GM18505 (cell line): ENCODE results near the gene LIX1.

Experiments
- ATAC-seq: cut with Tn5 transposase; IDR thresholded peaks from one replicate; pipeline ENCODE4 v1.9.1; 2021; ENCODE audit not compliant: unreplicated experiment
- POLR2A ChIP-seq: IDR thresholded peaks from 4 replicates; pipeline ENCODE4 v1.6.1; 2011; ENCODE audit warnings: borderline replicate concordance; ENCODE audit not compliant: insufficient read depth, insufficient read length; ENCODE audit errors: extremely low read depth

Gene LIX1

DNA sequence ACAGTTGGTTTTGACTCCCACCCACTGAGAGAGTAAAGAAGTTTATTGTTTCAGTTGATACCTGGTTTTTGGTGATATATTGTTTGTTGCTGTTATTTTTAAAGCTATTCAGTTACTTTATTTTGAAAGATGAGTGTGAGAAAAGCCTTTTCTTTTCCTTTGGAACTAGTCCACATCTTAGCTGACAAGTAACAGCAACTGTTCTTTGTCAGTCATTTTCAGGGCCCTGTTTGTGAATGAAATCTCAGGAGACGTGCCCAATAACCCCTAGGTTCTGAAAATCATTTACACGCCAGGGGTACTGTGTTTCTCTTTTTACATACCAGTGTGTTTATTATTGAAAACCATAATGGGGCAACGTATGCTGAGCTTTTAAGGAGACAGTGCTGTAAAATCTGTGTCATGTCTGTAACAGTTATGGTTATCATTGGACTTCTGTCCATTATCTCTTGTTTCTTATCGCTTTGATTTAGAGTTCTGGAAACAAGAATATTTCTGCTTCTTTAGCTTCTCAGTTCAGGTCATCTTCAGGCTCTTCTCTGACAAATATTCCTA lies 75.0 kb downstream of the LIX1 start:
- TF ChIP-seq POLR2A, result no peak
- ATAC-seq, result no peak

DNA sequence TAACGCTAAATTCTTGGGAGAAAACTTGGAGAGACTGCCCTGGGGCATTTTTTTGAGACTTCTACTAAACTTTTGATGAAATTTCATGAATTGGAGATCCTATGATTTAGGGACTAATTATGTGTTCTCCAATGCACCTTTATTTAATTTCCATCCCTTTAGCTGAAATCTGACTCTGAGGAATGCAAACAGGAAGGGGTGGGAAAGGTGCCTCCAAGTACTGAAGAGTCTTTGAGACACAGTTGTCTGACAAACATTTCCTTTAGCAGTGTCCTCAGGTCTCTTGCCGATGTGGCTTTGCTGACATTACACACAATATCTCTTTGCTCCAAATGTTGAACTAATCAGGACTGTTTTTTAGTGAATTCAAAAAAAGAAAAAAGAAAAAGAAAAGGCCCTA lies 76.9 kb downstream of the LIX1 start:
- ATAC-seq, result no peak
- no peak for TF ChIP-seq POLR2A

DNA sequence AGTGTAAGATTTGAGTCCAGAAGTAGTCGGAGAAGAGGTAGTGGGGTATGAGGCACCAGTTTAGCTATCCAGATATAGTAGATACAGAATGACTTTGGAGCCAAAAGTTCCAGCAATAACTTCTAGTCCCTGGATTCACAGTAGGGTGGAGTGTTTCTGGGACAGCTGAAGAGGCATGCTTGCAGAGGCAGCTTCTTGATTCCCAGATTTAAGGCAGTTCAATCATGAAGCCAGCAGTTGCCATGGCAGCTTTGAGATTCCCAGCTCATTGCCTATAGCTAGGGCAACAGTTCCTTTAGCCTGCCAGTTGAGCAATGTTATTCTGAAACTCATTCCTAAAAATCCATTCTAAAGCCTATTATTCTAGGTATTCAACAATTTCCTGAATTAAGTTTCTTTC lies 79.2 kb downstream of the LIX1 start:
- ATAC-seq, result no peak
- TF ChIP-seq POLR2A, result no peak

DNA sequence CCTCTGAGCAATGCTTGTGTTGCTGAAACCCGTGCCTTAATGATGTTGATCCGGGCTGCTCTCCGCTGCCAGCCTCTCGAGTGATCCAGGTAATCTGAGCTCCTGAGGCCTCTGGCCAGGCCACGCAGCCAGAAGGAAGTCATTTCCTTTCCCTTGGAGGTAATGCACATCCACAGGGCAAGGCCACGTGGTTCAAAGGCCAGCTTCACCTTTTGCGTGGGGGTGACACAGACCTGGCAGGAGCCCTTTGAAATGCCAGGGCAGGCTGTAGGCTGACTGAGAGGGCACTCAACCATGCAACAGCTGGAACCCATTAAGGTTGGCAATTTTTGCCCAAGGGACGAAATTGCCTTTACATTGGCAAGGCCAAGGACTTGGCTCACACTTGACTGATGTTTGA lies 80.4 kb downstream of the LIX1 start:
- no peak for ATAC-seq
- TF ChIP-seq POLR2A, result no peak

DNA sequence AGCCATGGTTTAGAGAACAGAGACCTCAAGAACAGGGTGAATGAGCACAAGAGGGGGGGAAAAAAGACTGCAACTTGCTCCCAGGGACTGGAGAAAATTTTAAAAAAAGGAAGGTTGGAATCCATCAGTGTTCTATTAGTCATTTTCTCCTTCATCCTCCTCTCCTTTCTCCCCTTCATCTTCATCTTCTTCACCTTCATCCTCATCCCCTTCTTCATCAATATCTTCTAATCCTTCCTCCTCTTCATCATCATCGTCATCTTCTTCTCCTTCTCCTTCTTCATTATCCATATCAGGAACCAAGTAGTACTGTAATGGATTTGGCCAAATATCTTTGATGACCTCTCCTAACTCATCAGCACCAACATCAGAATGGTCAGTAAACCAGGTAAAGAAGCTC lies 86.1 kb downstream of the LIX1 start:
- no peak for ATAC-seq
- no peak for TF ChIP-seq POLR2A

DNA sequence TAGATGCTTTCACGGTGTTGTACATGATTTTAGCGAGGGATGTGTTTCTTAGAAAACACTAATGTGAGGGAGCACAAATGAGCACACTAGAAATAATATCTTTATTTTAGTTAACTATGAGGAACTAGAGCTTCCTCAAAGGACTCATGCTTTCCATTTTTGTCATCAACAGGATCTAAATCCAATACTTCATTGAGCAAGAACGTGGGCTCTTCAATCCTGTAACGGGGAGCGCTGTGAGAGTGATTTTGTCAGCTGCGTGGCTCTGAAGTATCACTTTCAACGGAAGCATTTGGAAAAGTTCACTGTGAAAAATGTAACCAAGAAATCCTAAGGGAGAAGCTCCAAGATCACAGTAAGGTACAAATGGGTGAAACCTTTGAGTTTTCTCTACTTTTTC lies 93.2 kb downstream of the LIX1 start:
- TF ChIP-seq POLR2A, result no peak
- ATAC-seq, result no peak

DNA sequence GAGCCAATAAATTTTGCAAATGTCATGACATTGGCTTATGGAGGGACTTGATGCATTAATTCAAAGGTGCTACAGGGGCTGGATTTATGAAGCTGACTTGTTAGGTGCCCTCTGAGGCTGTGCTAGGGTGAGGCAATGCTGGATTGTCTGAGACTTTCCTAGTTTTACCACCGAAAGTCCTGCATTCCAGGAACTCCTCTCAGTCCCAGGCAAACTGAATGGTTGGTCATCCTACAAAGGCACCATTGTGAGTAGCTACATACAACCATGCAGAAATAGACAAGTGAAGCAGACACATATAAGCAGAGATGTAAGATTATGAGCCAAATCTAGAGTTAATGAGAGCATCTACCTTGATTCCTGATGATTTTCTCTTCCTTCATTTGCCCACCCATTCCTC lies 95.3 kb downstream of the LIX1 start:
- no peak for ATAC-seq
- TF ChIP-seq POLR2A, result no peak

DNA sequence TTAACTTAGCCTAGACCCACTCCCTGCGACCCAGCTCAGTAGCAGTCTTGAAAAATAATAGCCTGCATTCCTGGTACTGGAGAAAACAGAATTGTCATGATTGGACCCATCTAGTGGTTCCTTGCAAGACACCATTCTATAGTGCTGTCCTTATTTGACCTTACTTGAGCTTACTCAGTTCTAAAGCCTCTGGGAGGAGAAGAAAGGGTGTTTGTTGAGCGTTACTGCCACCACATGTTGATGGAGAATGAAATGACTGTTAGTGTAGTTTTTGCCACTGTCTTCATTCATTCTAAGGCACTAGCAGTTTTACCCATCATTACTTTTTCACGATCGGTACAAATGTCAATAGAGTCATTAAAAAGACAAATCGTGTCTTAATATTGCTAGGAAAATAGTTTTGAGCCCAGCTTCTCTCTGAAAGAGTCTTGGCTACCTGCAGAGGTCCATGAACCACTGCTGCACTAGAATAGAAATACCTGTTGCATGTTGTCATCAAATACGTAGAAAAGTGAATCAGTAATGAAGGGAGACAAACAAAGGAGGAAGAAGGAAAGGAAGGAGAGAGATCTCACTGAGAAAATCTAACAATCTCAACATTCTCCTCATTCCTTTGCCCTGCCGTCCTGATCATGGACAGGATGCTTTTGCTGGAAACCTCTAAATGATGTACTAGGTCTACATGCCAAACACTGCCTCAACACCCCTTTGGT lies 96.0 kb downstream of the LIX1 start:
- ATAC-seq, result no peak
- TF ChIP-seq POLR2A, result no peak

DNA sequence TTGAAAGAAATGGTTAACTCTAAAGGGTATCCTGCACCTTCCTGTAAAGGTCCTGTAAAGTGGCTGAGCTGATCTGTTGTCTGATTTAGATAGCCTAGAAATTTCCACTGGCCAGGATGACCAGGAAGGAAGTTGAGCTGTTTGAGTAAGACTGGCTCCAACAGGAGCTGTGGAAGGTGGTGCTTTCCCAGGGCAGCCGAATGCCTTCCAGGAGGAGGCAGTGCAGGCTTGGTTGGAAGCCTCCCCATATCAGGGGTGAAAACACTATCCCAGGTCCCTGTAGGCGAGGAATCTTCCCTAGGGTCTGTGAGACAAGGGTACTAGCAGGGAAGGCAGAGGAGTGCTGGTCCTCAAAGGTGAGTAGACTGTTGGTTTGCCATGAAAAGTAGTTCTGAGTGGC lies 98.4 kb downstream of the LIX1 start:
- no peak for ATAC-seq
- no peak for TF ChIP-seq POLR2A

DNA sequence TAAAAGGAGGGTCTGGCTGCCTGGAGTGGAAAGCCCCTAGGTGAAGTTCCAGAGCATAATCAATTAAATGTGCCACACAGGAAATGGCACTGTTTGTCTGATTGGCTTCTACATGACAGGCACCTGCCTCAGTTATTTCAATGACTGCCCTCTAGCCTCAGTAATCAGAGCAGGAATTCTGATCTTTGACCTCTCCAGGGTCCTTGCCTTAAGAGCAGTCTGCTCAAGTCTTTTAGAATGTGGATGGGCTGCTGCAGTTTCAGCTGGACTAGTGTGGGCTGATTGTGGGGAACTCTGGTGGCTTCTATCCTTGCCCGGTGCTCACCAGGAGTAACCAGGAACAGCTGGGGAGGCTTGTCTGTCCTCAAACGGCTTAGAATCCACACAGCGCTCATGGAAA lies 98.9 kb downstream of the LIX1 start:
- no peak for ATAC-seq
- no peak for TF ChIP-seq POLR2A

DNA sequence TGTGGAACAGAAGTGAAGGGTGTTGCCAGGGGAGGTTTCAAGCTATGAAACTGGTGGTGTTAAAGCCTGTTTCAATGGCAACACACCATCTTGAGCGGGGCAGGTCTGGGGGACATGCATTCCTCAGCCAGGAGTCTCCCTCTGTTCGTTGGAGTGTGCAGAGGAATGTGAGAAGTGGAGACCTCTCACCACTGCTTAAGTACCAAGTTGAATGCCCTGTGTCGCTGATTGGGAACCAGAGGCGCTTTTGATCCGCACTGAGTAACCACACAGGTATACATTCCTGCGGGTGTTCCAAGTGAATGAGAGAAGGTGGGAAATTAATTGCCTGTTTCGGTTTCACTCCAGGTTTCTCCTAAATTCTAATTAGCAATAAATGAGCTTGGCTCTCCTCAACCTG lies 99.4 kb downstream of the LIX1 start:
- no peak for TF ChIP-seq POLR2A
- ATAC-seq, result no peak
